Measurements from ENCODE around the gene CUX1. TPM values are rescaled to one million over a fixed set of nuclear protein-coding genes. Genes with fewer than 3 reads are reported as not detected.
A peak's percentile ranks its signal among the peaks of the same experiment; 100 is the strongest.

CUX1 gene
- total and polyA plus RNA-seq, 10 of the 15 experiments (the other 5 are each of a cell fraction or from before 2014, with no cell fraction given) = 6.1 to 48.6 (median 25.9) TPM

DNA sequence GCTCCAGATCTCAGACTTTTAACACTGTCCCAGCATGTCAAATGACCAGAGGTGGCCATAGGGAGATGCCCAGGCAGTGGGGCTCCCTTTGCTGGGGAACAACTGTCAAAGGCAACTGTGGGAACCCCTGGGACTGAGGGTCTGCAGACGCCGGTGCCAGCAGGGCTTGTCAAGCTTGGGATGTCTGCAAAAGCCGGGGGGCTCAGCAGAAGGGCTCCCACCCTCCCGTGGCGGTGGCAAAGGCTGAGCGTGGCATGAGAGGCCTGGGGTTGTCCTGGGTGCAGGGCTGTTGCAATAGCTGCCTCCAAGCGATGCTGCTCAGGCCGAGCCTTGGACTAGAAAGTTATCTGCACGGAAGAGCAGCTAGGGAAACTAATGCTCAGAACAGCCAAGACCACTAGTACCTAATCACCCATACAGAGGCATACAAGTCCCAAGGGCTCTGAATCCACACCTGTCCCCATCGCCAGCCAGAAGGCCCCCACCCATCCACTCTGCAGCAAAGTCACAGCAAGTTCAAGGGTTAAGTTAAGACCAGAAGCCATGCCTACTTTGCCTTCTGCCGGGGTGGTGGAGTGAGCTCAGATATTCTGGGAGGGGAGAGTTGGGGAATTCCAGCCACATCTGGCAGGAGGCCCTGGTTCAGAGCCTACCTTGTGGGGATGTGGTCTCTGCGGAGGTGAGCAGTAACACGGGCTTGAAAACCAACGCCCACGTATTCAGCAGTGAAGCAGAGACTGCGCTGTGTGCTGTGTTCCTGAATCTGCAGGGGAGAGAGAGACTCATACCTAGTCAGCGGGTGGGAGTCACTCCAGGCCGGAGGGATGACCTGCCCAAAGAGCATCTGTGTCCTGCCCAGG, 473.9 kb downstream of the CUX1 start (continued):
- TF ChIP-seq, protein P1, sequence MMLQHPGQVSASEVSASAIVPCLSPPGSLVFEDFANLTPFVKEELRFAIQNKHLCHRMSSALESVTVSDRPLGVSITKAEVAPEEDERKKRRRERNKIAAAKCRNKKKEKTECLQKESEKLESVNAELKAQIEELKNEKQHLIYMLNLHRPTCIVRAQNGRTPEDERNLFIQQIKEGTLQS (IDR thresholded peaks at IDR 0.05; ENCODE audit: borderline replicate concordance, extremely low read depth, low read depth, low read length) = no peak
- TF ChIP-seq CBFB (IDR thresholded peaks at IDR 0.05; ENCODE audit: low read depth) (peak; percentile 85), FOXK2 (IDR thresholded peaks at IDR 0.05) (no peak), IRF4 (IDR thresholded peaks at IDR 0.05; ENCODE audit: low read depth, low read length) (0 out of 2 replicates have a peak, but pooled peaks have one; percentile 40), TARDBP (IDR thresholded peaks at IDR 0.05; ENCODE audit: borderline replicate concordance) (peak; percentile 50; the same call in 1 of the 2 replicates), RCOR1 (conservative IDR thresholded peaks at IDR 0.05; ENCODE audit: low read depth, low read length) (no peak), SIX5 (IDR thresholded peaks at IDR 0.05; ENCODE audit: low read depth, low read length, severe bottlenecking) (no peak), SREBF2 (IDR thresholded peaks at IDR 0.05; ENCODE audit: low read length) (no peak), SRF (IDR thresholded peaks at IDR 0.05; ENCODE audit: low read depth in 2 of 2, low read length in 2 of 2) (no peak), JUNB (IDR thresholded peaks at IDR 0.05) (no peak), DPF2 (IDR thresholded peaks at IDR 0.05) (peak; percentile 63), GABPA (IDR thresholded peaks at IDR 0.05; ENCODE audit: low read depth) (no peak), LARP7 (IDR thresholded peaks at IDR 0.05) (0 out of 2 replicates have a peak, but pooled peaks have one; percentile 6), SREBF1 (IDR thresholded peaks at IDR 0.05; ENCODE audit: low read length) (no peak), ZNF217 (IDR thresholded peaks at IDR 0.05) (no peak)
- TF ChIP-seq, protein P2, sequence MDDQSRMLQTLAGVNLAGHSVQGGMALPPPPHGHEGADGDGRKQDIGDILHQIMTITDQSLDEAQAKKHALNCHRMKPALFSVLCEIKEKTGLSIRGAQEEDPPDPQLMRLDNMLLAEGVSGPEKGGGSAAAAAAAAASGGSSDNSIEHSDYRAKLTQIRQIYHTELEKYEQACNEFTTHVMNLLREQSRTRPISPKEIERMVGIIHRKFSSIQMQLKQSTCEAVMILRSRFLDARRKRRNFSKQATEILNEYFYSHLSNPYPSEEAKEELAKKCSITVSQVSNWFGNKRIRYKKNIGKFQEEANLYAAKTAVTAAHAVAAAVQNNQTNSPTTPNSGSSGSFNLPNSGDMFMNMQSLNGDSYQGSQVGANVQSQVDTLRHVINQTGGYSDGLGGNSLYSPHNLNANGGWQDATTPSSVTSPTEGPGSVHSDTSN (IDR thresholded peaks at IDR 0.05; ENCODE audit: insufficient replicate concordance, low read depth, low read length) = no peak
- TF ChIP-seq, protein P3, sequence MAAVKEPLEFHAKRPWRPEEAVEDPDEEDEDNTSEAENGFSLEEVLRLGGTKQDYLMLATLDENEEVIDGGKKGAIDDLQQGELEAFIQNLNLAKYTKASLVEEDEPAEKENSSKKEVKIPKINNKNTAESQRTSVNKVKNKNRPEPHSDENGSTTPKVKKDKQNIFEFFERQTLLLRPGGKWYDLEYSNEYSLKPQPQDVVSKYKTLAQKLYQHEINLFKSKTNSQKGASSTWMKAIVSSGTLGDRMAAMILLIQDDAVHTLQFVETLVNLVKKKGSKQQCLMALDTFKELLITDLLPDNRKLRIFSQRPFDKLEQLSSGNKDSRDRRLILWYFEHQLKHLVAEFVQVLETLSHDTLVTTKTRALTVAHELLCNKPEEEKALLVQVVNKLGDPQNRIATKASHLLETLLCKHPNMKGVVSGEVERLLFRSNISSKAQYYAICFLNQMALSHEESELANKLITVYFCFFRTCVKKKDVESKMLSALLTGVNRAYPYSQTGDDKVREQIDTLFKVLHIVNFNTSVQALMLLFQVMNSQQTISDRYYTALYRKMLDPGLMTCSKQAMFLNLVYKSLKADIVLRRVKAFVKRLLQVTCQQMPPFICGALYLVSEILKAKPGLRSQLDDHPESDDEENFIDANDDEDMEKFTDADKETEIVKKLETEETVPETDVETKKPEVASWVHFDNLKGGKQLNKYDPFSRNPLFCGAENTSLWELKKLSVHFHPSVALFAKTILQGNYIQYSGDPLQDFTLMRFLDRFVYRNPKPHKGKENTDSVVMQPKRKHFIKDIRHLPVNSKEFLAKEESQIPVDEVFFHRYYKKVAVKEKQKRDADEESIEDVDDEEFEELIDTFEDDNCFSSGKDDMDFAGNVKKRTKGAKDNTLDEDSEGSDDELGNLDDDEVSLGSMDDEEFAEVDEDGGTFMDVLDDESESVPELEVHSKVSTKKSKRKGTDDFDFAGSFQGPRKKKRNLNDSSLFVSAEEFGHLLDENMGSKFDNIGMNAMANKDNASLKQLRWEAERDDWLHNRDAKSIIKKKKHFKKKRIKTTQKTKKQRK (IDR thresholded peaks at IDR 0.05; ENCODE audit: low read depth, low read length) = no peak
- TF ChIP-seq, protein P4, sequence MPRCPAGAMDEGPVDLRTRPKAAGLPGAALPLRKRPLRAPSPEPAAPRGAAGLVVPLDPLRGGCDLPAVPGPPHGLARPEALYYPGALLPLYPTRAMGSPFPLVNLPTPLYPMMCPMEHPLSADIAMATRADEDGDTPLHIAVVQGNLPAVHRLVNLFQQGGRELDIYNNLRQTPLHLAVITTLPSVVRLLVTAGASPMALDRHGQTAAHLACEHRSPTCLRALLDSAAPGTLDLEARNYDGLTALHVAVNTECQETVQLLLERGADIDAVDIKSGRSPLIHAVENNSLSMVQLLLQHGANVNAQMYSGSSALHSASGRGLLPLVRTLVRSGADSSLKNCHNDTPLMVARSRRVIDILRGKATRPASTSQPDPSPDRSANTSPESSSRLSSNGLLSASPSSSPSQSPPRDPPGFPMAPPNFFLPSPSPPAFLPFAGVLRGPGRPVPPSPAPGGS (IDR thresholded peaks at IDR 0.05; ENCODE audit: borderline replicate concordance, insufficient read depth, low read depth, low read length, poor library complexity, severe bottlenecking) = peak; percentile 52
- TF ChIP-seq, protein P5, sequence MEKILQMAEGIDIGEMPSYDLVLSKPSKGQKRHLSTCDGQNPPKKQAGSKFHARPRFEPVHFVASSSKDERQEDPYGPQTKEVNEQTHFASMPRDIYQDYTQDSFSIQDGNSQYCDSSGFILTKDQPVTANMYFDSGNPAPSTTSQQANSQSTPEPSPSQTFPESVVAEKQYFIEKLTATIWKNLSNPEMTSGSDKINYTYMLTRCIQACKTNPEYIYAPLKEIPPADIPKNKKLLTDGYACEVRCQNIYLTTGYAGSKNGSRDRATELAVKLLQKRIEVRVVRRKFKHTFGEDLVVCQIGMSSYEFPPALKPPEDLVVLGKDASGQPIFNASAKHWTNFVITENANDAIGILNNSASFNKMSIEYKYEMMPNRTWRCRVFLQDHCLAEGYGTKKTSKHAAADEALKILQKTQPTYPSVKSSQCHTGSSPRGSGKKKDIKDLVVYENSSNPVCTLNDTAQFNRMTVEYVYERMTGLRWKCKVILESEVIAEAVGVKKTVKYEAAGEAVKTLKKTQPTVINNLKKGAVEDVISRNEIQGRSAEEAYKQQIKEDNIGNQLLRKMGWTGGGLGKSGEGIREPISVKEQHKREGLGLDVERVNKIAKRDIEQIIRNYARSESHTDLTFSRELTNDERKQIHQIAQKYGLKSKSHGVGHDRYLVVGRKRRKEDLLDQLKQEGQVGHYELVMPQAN (conservative IDR thresholded peaks at IDR 0.05) = no peak
- TF ChIP-seq, protein P6, sequence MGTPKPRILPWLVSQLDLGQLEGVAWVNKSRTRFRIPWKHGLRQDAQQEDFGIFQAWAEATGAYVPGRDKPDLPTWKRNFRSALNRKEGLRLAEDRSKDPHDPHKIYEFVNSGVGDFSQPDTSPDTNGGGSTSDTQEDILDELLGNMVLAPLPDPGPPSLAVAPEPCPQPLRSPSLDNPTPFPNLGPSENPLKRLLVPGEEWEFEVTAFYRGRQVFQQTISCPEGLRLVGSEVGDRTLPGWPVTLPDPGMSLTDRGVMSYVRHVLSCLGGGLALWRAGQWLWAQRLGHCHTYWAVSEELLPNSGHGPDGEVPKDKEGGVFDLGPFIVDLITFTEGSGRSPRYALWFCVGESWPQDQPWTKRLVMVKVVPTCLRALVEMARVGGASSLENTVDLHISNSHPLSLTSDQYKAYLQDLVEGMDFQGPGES (IDR thresholded peaks at IDR 0.05) = no peak
